Left cardiac atrium (tissue), 4 donors: ENCODE data around the gene CLDN12. TPM values are rescaled to one million over a fixed set of nuclear protein-coding genes. Genes with fewer than 3 reads are reported as not detected.
A peak's percentile ranks its signal among the peaks of the same experiment; 100 is the strongest.

Experiments
- ATAC-seq, 2 donors: fragments of 200-7000 bp; cut with Tn5 transposase; one replicate each; pipeline ENCODE4 v1.9.1; 2020; ENCODE audit warnings: mild to moderate bottlenecking in 2 of 2, moderate library complexity in 2 of 2
- DNase-seq: peaks from one replicate; pipeline ENCODE4 v3.0.0-alpha.2; 2020
- intact Hi-C, 2 donors: fragments of 100-400 bp; cut with DNase I; formaldehyde crosslinking; loops; one replicate each; pipeline versions ENCODE4 v1.14.1 to v1.15.1; 2022 to 2023
- long read RNA-seq: library from polyadenylated mRNA; unstranded; transcript quantifications from one replicate; pipeline ENCODE4 v2.0.0, GENCODE V29; 2021
- total RNA-seq, 2 donors: library from RNA; stranded (reverse); fragmentation: NEBNext Ultra II Directional; extraction: Animal tissue kit (Norgen Biotek cat#: 25700); gene quantifications; one replicate each; pipeline ENCODE4 v1.2.1, GENCODE V29; 2021
- donor health status: DM: no; HTN: yes; CAD: no.
- donor health status: DM: no; HTN: yes; CAD: no; lungs with severe emphysema.
- donor health status: DM: yes; HTN: yes; CAD: no.
- donor health status: Dilated cardiomyopathy.

The CLDN12 gene
- 10 to 100 TPM; 31.8 to 35.5 TPM for total RNA-seq
- long read RNA-seq, transcript CLDN12-201 (3 exons, 3,565 nt) = minor isoform, 11 of 49 reads
- long read RNA-seq, transcript CLDN12-213 (4 exons, 1,098 nt) = major isoform, 20 of 49 reads
- long read RNA-seq, partial matches to known transcripts = 1 of 49 reads
- long read RNA-seq, other reads (novel, unspliced or antisense) = 12 of 49 reads

DNA sequence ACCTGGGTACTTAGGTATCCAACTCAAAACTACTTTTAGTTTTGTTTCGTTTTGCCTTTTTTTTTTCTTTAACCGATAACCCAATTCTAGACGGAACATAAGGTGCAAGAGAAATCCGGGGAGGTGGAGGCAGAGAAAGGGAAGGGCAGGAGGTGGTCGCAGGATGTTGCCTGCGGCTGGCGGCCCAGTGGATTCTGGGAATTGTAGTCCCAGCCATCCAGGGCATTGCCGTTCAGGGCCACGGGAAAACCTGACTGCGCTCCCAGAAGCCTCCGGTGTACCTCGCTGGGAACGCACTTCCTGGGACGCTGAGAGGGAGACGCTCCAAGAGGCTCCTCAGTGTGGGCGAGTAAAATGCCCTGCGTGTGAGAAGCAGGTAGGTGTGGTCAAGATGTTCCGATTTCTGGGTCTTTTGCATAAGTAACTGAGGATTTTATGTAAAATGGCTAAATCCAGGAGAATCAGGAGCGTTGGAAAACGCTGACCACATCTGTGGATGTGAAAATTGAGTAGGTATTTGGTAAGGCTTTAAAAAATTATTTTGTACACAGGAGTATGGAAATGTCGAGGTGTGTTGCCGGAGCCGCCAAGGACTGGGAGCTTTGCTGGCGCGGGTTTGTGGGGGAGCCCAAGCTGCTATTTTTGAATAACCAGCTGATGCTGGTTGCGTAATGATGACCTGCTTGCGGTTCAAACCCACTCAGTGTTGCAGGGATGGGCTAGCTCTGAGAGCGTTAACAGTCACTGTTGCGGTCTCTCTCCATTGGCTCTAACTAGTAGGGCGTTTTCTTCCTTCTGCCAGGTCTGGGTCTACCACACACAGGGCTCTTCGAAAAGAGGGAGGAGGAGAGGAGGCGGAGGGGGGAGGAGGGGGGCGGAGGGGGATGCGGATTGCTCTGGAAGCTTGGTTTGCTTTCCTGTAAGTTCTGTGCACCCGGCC is at the start of gene CLDN12:
CLDN12 (plus strand) TSS at position 288 of the 940 bp plus-strand sequence. CDS start 9,216 bp downstream, outside the sequence.
- DNase-seq (peak; percentile 89), ATAC-seq (peak; percentile 95 to 99)
- intact Hi-C loops = loop anchor here in 1 of 2 donors (5.0 kb wide), 1 partner anchor 56 kb away; the partner anchor contains the start of gene GTPBP10

DNA sequence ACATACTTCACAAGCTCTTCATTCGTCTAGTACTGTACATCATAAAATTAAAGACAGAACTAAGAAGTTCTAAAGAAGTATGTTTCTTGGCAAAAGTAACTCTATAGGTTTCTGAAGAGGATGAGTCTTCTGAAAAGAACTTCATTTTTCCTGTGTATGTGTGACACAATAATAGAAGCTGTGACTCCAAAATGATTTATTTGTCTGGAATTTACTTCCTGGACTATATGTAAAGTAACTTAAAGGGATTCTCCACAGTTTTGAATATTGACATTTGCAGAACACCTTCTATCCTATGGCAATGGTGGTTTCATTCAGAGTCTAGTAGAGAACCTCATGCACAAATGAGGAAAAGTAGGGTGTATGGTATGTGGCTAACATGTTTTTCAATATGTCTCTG is 19.8 kb upstream of the CLDN12 start:
- ATAC-seq (no peak), DNase-seq (no peak)
- intact Hi-C loops = no loop called here

DNA sequence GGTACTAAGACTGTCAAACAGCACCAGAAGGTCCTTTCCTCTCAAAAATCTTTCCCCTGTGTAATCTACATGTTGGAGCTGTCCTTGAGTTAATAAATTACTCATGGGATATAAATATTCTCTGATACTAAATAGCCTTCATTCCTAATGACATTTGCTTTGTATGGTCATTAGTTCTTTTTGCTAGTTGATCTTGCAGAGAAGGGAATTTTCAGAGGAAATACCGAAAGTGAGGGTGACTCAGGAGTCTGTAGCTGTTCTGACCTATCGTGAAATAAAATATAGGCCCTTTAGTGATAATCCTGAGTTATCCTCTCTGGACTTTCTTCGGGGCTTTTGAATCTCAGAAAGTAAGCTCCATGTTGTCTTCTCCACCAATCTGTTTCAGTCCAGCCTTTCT is 19.4 kb upstream of the CLDN12 start:
- intact Hi-C loops = no loop called here
- no peak for DNase-seq
- ATAC-seq = no peak

DNA sequence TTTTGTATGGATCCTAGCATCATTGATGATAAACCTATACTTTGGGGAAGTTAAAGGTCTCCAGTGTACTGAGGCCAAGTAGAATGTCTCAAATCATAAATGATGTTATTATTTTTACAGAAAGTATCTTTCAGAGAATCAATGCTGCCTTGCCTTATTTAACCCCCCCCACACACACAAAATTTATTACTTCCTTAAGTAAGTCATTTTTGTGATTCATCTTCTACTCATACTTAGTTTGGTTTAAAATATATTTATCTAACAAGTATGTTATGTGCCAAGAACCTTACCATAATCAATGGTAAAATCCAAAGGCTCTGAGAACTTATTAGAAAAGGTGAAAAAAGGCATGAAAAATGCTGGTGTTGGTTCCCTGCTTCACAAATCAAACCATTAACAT is 18.8 kb upstream of the CLDN12 start:
- intact Hi-C loops = no loop called here
- no peak for ATAC-seq
- DNase-seq = no peak

DNA sequence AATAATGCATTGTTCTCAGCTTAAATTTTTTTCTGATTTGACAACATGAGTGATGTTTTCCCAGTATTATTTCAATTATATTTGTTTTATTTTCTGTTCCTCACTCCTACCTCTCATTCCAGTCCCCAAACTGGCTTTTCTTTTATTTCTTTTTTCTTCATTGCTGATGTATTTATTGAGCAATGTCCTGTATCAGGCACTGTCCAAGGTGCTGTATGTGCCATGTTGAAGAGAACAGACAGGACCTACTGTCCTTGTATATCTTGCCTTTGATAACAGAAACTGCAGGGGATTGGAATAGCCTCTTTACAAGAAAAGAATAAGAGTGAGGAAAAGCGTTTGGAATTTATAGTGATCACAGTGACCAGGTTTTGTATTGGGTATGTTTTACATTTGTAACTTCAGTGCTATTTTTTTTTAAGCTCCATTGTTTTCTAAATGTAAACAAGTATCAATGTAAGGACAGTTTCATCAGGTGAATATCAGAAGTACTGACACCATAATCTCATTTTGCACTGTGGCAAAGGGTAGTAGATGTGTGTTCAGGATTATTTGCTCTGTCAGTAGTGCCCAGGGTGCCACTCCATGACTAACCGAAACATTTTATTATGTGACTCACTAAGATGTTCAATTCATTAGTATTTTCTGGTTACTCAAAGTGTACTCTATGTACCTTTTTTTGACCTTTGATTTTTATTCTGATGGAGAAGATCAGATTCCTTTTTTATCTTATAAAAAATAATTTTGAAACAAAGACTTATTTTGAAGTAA is 15.6 kb upstream of the CLDN12 start:
- no peak for DNase-seq
- ATAC-seq = no peak
- intact Hi-C loops = no loop called here

DNA sequence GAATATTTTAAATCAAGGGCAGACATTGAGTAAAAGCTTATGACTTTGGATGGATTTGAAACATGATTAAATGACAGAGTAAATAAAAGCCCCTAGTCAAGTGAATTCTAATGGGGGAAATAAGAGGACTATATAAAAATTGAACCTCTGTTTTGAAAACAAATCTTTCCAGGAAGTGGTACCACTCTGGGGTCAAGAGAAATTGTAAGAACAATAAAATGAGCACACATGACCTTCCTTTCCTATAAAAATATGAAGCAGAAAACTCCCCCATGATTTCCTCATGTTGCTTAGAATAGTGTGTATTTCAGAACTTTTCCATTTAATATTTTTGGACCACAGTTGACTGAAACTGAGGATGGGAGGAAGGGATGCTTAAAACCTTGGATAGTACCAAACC is 12.3 kb upstream of the CLDN12 start:
- DNase-seq (no peak), ATAC-seq (no peak)
- intact Hi-C loops = loop anchor here in 1 of 2 donors (10.0 kb wide), 1 partner anchor 46 kb away; the partner anchor contains the start of gene GTPBP10

DNA sequence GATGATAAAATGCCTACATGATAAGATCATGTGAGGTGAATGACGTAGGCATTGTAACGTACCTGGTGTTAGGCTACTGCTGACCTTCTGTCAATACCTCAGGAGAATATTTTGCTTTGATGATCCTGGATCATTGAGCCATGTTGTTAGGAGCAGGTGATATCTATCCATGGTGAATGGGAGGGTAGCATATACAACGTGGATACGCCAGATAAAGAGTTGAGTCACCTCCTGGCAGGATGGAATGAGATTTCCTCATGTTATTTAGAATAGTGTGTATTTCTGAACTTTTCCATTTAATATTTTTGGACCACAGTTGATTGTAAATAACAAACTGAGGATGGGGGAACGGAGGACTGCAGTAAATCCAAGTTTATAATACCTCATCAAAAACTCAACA is 11.8 kb upstream of the CLDN12 start:
- no peak for ATAC-seq
- no peak for DNase-seq
- intact Hi-C loops = loop anchor here in 1 of 2 donors (10.0 kb wide), 1 partner anchor 47 kb away; the partner anchor contains the start of gene GTPBP10

DNA sequence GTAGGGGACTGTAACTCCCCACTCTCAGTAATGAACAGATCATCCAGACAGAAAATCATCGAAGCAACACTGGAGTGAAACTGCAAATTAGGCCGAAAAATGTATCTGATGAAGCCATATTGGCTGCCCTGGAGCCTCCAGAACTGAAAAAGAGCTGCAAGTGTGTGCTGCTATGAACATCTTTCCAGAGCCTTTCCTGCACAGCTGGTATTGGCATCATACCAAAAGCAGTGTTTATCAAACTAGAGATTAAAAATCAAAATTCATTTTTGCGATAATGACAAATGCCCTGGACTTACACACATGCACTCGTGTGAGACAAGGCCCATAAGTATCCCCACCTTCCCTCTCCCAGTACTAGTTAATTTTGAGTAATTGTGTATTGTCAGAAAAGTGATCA is 6.8 kb upstream of the CLDN12 start:
- intact Hi-C loops = loop anchor here in 1 of 2 donors (10.0 kb wide), 1 partner anchor 52 kb away; the partner anchor contains the start of gene GTPBP10
- no peak for ATAC-seq
- DNase-seq = no peak

DNA sequence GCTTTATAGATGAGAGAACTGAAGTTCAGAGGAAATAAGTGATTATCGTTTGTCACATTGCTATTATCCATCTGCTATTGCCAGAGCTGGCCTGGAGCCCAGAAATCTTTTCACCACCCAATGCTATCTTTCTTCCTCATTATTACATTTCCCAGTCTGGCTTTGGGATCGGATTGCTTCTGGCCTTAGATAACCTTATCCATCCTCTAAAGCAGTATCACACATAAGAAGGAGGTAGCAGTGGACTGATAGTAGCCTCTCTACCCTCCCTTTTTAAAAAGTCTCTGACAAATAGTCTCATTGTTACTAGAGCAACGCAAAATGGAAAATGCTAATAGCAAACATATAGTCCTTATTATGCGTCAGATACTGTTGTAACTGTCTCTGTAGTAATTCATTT is 1.3 kb upstream of the CLDN12 start:
- intact Hi-C loops = loop anchor here in 1 of 2 donors (5.0 kb wide), 1 partner anchor 55 kb away; the partner anchor contains the start of gene GTPBP10
- ATAC-seq = no peak
- no peak for DNase-seq

DNA sequence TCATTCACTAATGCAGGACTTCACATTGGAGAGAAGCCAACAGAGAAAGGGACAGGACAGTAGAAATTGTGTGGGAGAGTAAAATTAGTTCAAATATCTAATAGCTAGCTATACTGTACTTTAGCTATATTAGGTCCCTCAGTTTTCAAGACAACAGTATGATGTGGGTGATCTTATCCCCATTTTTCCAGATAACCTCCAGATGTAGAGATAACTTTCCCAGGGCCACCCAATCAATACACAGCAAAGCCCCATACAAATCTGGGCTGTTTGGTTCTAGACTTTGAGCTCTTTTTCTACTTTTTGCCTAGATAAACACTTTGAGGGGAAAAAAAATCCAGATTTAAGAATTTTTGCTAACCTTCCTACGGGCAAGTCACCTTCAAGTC is 482 bp upstream of the CLDN12 start:
- DNase-seq (no peak), ATAC-seq (no peak)
- intact Hi-C loops = loop anchor here in 1 of 2 donors (5.0 kb wide), 1 partner anchor 55 kb away; the partner anchor contains the start of gene GTPBP10

DNA sequence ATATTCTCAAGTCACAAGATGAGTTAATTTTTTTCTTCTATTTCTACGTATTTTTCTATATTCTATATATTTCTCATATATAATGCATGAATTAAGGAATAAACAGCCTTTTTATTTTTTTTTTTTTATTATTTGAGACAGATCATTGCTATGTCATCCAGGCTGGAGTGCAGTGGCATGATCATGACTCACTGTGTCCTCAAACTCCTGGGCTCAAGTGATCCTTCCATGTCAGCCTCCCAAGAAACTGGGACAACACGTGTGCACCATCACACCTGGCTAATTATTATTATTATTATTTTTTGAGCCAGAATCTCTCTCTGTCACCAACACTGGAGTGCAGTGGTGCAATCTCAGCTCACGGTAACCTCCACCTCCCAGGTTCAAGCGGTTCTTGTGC is 1.5 kb downstream of the CLDN12 start:
- intact Hi-C loops = loop anchor here in 1 of 2 donors (5.0 kb wide), 1 partner anchor 57 kb away; the partner anchor contains the start of gene GTPBP10
- DNase-seq (no peak), ATAC-seq (no peak)

DNA sequence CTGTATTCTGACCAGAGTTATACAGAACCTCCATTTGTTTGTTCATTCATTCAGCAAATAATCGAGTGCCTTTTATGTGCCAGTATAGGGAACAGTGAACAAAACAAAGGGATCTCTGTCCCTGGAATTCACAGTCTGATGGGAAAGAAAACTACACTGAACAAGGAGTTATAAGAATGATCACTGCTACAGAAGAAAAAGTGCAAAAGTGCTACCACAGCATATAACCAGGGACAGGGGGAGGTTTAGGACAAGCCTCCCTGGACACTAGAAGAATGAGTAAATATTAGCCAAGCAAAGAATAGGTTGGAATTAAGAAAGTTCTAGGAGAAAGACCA is 4.2 kb downstream of the CLDN12 start:
- intact Hi-C loops = no loop called here
- DNase-seq (no peak), ATAC-seq (no peak)

DNA sequence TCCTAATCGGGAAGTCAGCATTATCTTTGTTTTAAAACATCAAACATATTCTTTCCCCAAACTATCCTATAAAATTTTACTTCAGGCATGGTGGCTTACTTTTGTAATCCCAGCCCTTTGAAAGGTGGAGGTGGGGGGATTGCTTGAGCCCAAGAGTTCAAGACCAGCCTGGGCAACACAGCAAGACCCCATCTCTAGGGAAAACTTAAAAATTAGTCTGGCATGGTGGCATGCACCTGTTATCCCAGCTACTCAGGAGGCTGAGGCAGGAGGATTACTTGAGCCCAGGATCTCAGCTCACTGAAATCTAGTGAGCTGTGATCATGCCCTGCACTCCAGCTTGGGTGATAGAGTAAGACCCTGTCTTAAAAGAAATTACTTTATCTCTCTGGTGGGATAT is 4.9 kb downstream of the CLDN12 start:
- DNase-seq (no peak), ATAC-seq (no peak)
- intact Hi-C loops = no loop called here

DNA sequence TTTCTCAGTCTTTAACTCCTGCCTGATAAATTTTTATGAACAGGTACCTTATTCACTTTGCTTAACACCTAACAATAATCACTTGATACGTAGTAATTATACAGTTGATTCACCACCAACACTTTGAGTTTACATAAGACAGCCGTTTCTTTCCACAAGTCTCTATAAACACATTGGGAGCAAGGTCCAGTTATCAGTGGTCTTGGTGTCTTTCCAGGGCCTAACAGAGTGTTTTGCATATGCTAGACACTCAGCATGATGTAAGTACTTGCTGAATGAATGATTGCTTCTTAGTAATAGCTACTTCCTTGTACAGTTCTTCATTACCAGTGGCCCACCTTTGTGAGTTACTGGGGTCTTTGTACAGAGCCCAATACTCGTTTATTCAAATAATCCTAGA is 6.4 kb downstream of the CLDN12 start:
- no peak for DNase-seq
- intact Hi-C loops = no loop called here
- ATAC-seq = no peak

DNA sequence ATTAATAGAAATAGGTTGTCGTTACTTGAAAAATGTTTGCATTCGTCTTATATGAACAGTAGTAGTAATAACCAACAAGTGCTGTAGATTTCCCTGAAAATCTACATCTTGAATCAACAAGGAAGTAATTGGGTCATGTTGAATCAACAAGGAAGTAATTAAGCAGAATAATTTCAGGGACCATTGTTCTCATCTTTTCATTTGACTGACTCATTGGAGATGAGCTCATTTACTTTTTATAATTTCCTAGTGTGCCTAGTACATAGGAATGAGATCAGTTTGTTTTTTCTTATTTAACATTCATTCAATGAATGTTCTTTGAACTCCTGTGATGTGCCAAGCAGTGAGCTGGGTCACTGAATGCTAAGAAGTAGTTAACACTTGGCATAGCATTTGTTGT is 8.2 kb downstream of the CLDN12 start:
- ATAC-seq = peak in 1 of 2 donors; percentile 43
- no peak for DNase-seq
- intact Hi-C loops = no loop called here

DNA sequence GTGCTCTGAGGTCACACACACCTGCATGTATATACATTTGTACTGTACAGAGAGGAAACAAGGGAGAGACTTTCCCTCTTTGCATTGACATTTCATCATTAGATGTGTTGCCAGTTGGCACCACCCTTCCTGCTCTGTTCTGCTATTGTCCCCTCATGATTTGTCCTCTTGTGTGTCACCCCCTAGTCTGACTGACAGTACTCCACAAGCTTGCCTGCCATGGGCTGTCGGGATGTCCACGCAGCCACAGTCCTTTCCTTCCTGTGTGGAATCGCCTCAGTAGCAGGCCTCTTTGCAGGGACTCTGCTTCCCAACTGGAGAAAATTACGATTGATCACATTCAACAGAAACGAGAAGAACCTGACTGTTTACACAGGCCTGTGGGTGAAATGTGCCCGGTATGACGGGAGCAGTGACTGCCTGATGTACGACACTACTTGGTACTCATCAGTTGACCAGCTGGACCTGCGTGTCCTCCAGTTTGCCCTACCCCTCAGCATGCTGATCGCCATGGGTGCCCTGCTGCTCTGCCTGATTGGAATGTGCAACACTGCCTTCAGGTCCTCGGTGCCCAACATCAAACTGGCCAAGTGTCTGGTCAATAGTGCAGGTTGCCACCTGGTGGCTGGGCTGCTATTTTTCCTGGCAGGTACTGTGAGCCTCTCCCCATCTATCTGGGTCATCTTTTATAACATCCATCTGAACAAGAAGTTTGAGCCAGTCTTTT is 9.4 kb downstream of the CLDN12 start:
- peak; percentile 12 to 37 for ATAC-seq
- intact Hi-C loops = no loop called here
- no peak for DNase-seq

DNA sequence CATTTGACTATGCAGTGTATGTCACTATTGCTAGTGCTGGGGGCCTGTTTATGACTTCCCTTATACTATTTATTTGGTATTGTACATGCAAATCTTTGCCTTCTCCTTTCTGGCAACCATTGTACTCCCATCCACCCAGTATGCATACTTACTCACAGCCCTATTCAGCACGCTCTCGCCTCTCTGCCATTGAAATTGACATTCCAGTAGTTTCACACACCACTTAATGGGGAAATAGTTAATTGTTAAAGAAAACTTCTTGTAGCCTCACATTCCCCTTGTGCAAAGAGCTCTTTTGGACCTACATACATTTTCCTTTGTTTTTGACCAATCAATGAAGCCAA is 9.9 kb downstream of the CLDN12 start:
- ATAC-seq (no peak), DNase-seq (no peak)
- intact Hi-C loops = no loop called here

DNA sequence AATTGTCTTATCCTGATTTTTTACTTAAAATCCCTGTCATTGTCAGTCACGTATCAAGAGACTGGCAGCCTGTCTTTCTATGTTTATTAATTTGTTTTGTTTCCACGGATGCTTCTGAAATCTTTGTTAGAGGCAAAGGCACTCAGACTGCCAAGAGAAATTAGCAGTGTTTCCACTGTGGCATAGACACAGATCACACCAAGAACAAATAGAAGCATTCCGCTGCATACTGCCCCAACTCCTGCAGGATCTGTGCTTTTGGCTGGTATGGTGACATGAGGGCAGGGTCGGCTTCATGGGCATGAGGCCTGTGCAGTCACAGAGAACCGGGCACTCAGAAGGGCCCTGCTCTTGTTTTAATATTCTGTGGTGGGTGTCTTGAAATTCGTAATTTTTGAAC is 18.4 kb downstream of the CLDN12 start:
- intact Hi-C loops = loop anchor here in 1 of 2 donors (5.0 to 10.0 kb wide), 2 partner anchors 74 to 107 kb away; partner anchors contain the start of gene GTPBP10
- no peak for ATAC-seq
- no peak for DNase-seq

DNA sequence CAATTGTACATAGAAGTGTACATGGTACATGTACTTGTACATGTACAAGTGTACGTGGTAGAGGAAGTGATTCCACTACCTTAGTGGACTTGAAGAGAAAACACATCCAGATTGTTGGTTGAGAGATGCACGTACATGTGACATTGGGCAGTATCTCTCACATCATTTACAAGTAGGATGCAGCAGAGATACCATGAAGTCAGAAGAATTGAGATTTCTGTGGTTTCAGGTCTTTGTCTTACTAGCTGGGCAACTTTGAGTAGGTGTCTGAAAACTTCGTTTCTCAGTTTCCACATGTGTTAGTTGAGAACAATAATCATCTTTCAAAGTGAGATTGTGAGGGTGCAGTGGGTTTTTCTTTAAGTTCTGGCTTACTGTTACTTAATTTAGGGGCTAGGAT is 21.5 kb downstream of the CLDN12 start:
- ATAC-seq = no peak
- no peak for DNase-seq
- intact Hi-C loops = loop anchor here in 1 of 2 donors (5.0 to 10.0 kb wide), 3 partner anchors 77 to 267 kb away; partner anchors contain the start of gene GTPBP10
